Uterus (tissue), 4 donors: ENCODE measurements around the gene PTH1R. TPM values are rescaled to one million over a fixed set of nuclear protein-coding genes. Genes with fewer than 3 reads are reported as not detected.

ENCODE experiments used
- DNase-seq, 2 donors: peaks; one replicate each; pipeline ENCODE4 v3.0.0-alpha.2; 2019 to 2020
- H3K27ac ChIP-seq, 2 donors: fragments of 200-600 bp; sonication (generic); 1 replicate in 1 of 2; 2 replicates in 1 of 2; pipeline ENCODE4 v1.5.1; 2016 to 2018
- H3K27me3 ChIP-seq, 2 donors: fragments of 200-600 bp; sonication (generic); one replicate each; pipeline ENCODE4 v1.5.1; 2018 to 2019; ENCODE audit warnings: control low read depth in 1 of 2
- H3K36me3 ChIP-seq, 2 donors: fragments of 200-600 bp; sonication (generic); one replicate each; pipeline ENCODE4 v1.5.1; 2019; ENCODE audit warnings: control low read depth in 1 of 2
- H3K4me1 ChIP-seq, 2 donors: fragments of 200-600 bp; sonication (generic); one replicate each; pipeline ENCODE4 v1.5.1; 2018 to 2019; ENCODE audit warnings: control low read depth in 1 of 2
- H3K4me3 ChIP-seq, 2 donors: fragments of 200-600 bp; sonication (generic); 1 replicate in 1 of 2; 2 replicates in 1 of 2; pipeline ENCODE4 v1.5.1; 2018 to 2019; ENCODE audit warnings: mild to moderate bottlenecking in 1 of 2
- H3K9me3 ChIP-seq, 2 donors: fragments of 200-600 bp; sonication (generic); one replicate each; pipeline ENCODE4 v1.5.1; 2019; ENCODE audit warnings: control low read depth in 1 of 2
- POLR2A ChIP-seq, 2 donors: fragments of 450-650 bp; IDR thresholded peaks; one replicate each; pipeline ENCODE4 v1.6.1; 2016; ENCODE audit warnings: antibody characterized with exemption in 2 of 2, mild to moderate bottlenecking in 1 of 2, moderate library complexity in 1 of 2
- intact Hi-C: fragments of 100-400 bp; cut with DNase I; formaldehyde crosslinking; loops from one replicate; pipeline ENCODE4 v1.15.1; 2023; ENCODE audit warnings: low total_unique reads
- total RNA-seq, 4 donors: library from RNA; depleted of rRNA in 3 of 4; stranded (reverse); fragments of >200 nt in 3 of 4; gene quantifications; one replicate each; pipeline versions ENCODE4 v1.1.0 to v1.2.4, GENCODE V29; 2014 to 2023
- TF ChIP-seq, protein P1 (sequence below), 4 experiments: fragments of 200-600 bp in 2 of 4; fragments of 450-650 bp in 2 of 4; sonication (generic) in 2 of 4; IDR thresholded peaks; one replicate each; pipeline ENCODE4 v1.5.1; 2016 to 2019; ENCODE audit warnings: antibody characterized with exemption in 4 of 4, mild to moderate bottlenecking in 2 of 4, moderate library complexity in 1 of 4
- donor health status: DM: yes; HTN: yes; CAD: no.

The PTH1R gene
- total RNA-seq, 4 donors from 2014 or later, result 0.51 to 29.9 (median 18.9) TPM

GRCh38 chr3:46857485-46858341 is 19.8 kb upstream of the PTH1R start:
- Histone ChIP-seq H3K27ac (no peak overlapping the region), H3K9me3 (no peaks in the 10 kb centered on the region), H3K4me3 (no peak overlapping the region), H3K4me1 (no peaks in the 10 kb centered on the region), H3K36me3 (no peaks in the 10 kb centered on the region), H3K27me3 (no peaks in the 10 kb centered on the region)
- peak in 1 of 2 donors; percentile 9 for DNase-seq
- no peak for TF ChIP-seq POLR2A (IDR thresholded peaks at IDR 0.05)
- TF ChIP-seq, protein P1, sequence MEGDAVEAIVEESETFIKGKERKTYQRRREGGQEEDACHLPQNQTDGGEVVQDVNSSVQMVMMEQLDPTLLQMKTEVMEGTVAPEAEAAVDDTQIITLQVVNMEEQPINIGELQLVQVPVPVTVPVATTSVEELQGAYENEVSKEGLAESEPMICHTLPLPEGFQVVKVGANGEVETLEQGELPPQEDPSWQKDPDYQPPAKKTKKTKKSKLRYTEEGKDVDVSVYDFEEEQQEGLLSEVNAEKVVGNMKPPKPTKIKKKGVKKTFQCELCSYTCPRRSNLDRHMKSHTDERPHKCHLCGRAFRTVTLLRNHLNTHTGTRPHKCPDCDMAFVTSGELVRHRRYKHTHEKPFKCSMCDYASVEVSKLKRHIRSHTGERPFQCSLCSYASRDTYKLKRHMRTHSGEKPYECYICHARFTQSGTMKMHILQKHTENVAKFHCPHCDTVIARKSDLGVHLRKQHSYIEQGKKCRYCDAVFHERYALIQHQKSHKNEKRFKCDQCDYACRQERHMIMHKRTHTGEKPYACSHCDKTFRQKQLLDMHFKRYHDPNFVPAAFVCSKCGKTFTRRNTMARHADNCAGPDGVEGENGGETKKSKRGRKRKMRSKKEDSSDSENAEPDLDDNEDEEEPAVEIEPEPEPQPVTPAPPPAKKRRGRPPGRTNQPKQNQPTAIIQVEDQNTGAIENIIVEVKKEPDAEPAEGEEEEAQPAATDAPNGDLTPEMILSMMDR (IDR thresholded peaks at IDR 0.05), result no peak
- intact Hi-C loops, result no loop called here

DNA sequence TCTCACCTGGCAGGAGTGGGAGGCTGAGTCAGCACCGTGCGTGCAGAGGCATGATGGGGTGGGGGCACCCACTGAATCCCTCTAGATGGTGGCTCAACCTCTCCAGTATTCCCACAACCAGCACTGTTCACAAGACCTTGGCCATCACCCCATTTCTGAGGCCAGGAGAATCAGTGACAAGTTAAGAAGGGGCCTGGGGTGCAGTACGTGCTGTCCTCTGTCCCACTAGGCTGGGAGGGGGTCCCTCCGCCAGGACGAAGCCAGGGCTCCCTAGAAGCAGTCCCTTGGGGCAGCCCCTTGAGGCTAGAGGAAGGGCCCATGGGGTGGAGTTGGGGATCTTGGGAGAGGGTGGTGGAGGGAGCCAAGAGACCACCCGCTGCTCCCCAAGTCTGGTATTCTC is 19.1 kb upstream of the PTH1R start:
- TF ChIP-seq, protein P1 (IDR thresholded peaks at IDR 0.05), result no peak
- no peak for TF ChIP-seq POLR2A (IDR thresholded peaks at IDR 0.05)
- no peaks in the 10 kb centered on the region for H3K36me3 ChIP-seq
- H3K4me1 ChIP-seq, result no peaks in the 10 kb centered on the region
- H3K27ac ChIP-seq, result no peak overlapping the region
- peak; percentile 10 to 13 for DNase-seq
- H3K27me3 ChIP-seq, result no peaks in the 10 kb centered on the region
- H3K4me3 ChIP-seq, result no peak overlapping the region
- H3K9me3 ChIP-seq, result no peaks in the 10 kb centered on the region
- intact Hi-C loops, result no loop called here

- TF ChIP-seq, protein P1 (IDR thresholded peaks at IDR 0.05), result no peak
- no peak for TF ChIP-seq POLR2A (IDR thresholded peaks at IDR 0.05)
- H3K4me1 ChIP-seq, result no peaks in the 10 kb centered on the region
- H3K27me3 ChIP-seq, result no peaks in the 10 kb centered on the region
- H3K27ac ChIP-seq, result no peak overlapping the region
- intact Hi-C loops, result no loop called here
- no peak overlapping the region for H3K4me3 ChIP-seq
- no peaks in the 10 kb centered on the region for H3K36me3 ChIP-seq
- H3K9me3 ChIP-seq, result no peaks in the 10 kb centered on the region
- DNase-seq, result peak; percentile 8 to 9
These were observed 18.4 kb upstream of the PTH1R start for GRCh38 chr3:46859001-46859710.

DNA sequence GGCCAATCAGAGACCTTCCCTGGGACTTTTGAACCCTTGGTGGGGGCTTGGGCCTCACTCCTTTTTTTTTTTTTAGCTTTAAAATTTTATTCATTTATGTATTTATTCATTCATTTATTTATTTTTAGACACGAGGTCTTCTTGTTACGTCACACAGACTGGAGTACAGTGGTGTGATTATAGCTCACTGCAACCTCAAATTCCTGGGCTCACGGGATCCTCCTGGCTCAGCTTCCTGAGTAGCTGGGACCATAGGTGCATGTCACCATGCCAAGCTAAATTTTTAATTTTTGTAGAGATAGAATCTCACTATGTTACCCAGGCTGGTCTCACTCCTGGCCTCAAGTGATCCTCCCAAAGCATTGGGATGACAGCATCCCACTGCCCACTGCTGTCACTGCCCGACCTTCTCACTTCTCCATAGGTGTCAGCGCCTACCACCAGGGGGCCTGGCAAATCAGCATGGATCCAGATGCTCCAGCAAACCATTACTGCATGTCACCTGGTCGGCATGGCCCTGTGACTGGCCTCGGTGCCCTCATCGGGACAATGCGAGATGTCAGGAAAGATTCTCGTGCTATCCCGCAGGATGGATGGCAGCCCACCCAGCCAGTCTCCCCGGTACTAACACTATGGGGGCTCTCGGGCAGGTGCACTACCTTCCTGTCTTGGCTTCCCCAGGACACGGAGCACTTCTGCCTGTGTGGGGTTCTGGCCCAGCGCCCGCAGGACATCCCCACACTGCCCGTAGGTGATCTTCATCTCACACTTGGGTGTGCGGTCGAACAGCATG is 17.3 kb upstream of the PTH1R start:
- H3K9me3 ChIP-seq, result no peaks in the 10 kb centered on the region
- H3K4me3 ChIP-seq, result no peak overlapping the region
- H3K4me1 ChIP-seq, result no peaks in the 10 kb centered on the region
- TF ChIP-seq, protein P1 (IDR thresholded peaks at IDR 0.05), result peak in 1 of 4 experiments; percentile 11
- no peak for TF ChIP-seq POLR2A (IDR thresholded peaks at IDR 0.05)
- H3K27me3 ChIP-seq, result no peaks in the 10 kb centered on the region
- peak; percentile 13 to 16 for DNase-seq
- intact Hi-C loops, result no loop called here
- H3K27ac ChIP-seq, result no peak overlapping the region
- H3K36me3 ChIP-seq, result no peaks in the 10 kb centered on the region
